LHCN-M2 (cell line): ENCODE data around the gene CACTIN. TPM values are rescaled to one million over a fixed set of nuclear protein-coding genes. Genes with fewer than 3 reads are reported as not detected.
"Not testable (repeated sequence)": the region's sequence is repeated elsewhere in the genome, so short reads cannot be mapped to it uniquely, and the experiment has no call there.

Experiments
- DNase-seq: peaks from one replicate; pipeline ENCODE4 v3.0.0-alpha.2; 2012; ENCODE audit warnings: low read depth
- total RNA-seq: library from RNA; depleted of rRNA; stranded (reverse); fragments of >200 nt; gene quantifications from 2 replicates; pipeline ENCODE4 v1.2.3, GENCODE V29; 2014

Gene CACTIN
- total RNA-seq, 1 experiment from 2014 or later: 32.3 TPM

GRCh38 chr19:3663838-3664237 is 37.2 kb upstream of the CACTIN start:
- DNase-seq: no peak

GRCh38 chr19:3661284-3662238 is 35.0 kb upstream of the CACTIN start:
- DNase-seq: no peak

GRCh38 chr19:3660493-3661219 is 34.1 kb upstream of the CACTIN start:
- DNase-seq: no peak

GRCh38 chr19:3659746-3660112 is 33.1 kb upstream of the CACTIN start:
- DNase-seq: no peak

- no peak for DNase-seq
These were observed 32.5 kb upstream of the CACTIN start for GRCh38 chr19:3658870-3659745.

- no peak for DNase-seq
These were observed 31.6 kb upstream of the CACTIN start for GRCh38 chr19:3658004-3658869.

- no peak for DNase-seq
These were observed 30.8 kb upstream of the CACTIN start for GRCh38 chr19:3657395-3657769.

- no peak for DNase-seq
These were observed 30.3 kb upstream of the CACTIN start for GRCh38 chr19:3656747-3657394.

- DNase-seq: peak; percentile 77
These were observed 29.6 kb upstream of the CACTIN start for GRCh38 chr19:3656073-3656746.

GRCh38 chr19:3655402-3656072 is 28.9 kb upstream of the CACTIN start:
- peak; percentile 99 for DNase-seq

GRCh38 chr19:3653865-3654513 is 27.4 kb upstream of the CACTIN start:
- DNase-seq: no peak

GRCh38 chr19:3653081-3653795 is 26.6 kb upstream of the CACTIN start:
- DNase-seq: no peak

- DNase-seq: no peak
These were observed 25.8 kb upstream of the CACTIN start for GRCh38 chr19:3652422-3652821.

- DNase-seq: no peak
These were observed 25.1 kb upstream of the CACTIN start for GRCh38 chr19:3651684-3652083.

GRCh38 chr19:3649888-3650287 is 23.3 kb upstream of the CACTIN start:
- DNase-seq: no peak

GRCh38 chr19:3648037-3648905 is 21.7 kb upstream of the CACTIN start:
- DNase-seq: no peak

- not testable (repeated sequence) for DNase-seq
These were observed 20.5 kb upstream of the CACTIN start for GRCh38 chr19:3647102-3647501.
